Neural cell (in vitro differentiated cells): Measurements from ENCODE around the gene RIN1. TPM values are rescaled to one million over a fixed set of nuclear protein-coding genes. Genes with fewer than 3 reads are reported as not detected.
A peak's percentile ranks its signal among the peaks of the same experiment; 100 is the strongest.

Source experiments
- H2AFZ ChIP-seq: fragments of 200-600, 300-800 bp; sonication (generic), shearing (Covaris generic); 2 replicates; pipeline ENCODE4 v1.6.0; 2014; ENCODE audit warnings: low read depth, mild to moderate bottlenecking, antibody characterized with exemption, low read length, moderate library complexity
- H3F3A ChIP-seq: fragments of 200-600 bp; shearing (Covaris generic); 2 replicates; pipeline ENCODE4 v1.6.1; 2016; ENCODE audit warnings: mild to moderate bottlenecking, moderate library complexity, mixed read lengths, antibody characterized with exemption, low read length; ENCODE audit not compliant: insufficient read depth, poor library complexity, severe bottlenecking
- H3K27ac ChIP-seq: fragments of 200-600, 300-800 bp; sonication (generic), shearing (Covaris generic); 2 replicates; pipeline ENCODE4 v1.5.1; 2014; ENCODE audit warnings: mild to moderate bottlenecking, low read length, moderate library complexity
- H3K27me3 ChIP-seq: fragments of 300-800, 200-600 bp; sonication (generic), shearing (Covaris generic); 2 replicates; pipeline ENCODE4 v1.6.0; 2014; ENCODE audit warnings: mild to moderate bottlenecking, low read depth, low read length, moderate library complexity; ENCODE audit not compliant: insufficient read depth
- H3K36me3 ChIP-seq: fragments of 300-800, 200-600 bp; sonication (generic), shearing (Covaris generic); 2 replicates; pipeline ENCODE4 v1.5.1; 2014; ENCODE audit warnings: mild to moderate bottlenecking, antibody characterized with exemption, low read length, moderate library complexity; ENCODE audit not compliant: insufficient read depth
- H3K4me2 ChIP-seq: fragments of 300-800, 200-600 bp; sonication (generic), shearing (Covaris generic); 2 replicates; pipeline ENCODE4 v1.6.0; 2014; ENCODE audit warnings: mild to moderate bottlenecking, low read length
- H3K4me3 ChIP-seq: fragments of 300-800, 200-600 bp; sonication (generic), shearing (Covaris generic); 2 replicates; pipeline ENCODE4 v1.5.1; 2014; ENCODE audit warnings: mild to moderate bottlenecking, low read length, moderate library complexity
- H3K79me2 ChIP-seq: fragments of 200-600 bp; shearing (Covaris generic); replicated peaks from 2 replicates; pipeline ENCODE4 v1.6.0; 2014; ENCODE audit warnings: mild to moderate bottlenecking, low read length, moderate library complexity; ENCODE audit not compliant: insufficient read depth
- H3K9ac ChIP-seq: fragments of 300-800, 200-600 bp; sonication (generic), shearing (Covaris generic); 2 replicates; pipeline ENCODE4 v1.6.1; 2016; ENCODE audit warnings: mild to moderate bottlenecking, low read length, mixed read lengths
- H3K9me2 ChIP-seq: fragments of 200-600 bp; shearing (Covaris generic); 2 replicates; pipeline ENCODE4 v1.6.1; 2016; ENCODE audit warnings: mild to moderate bottlenecking, low read length, mixed read lengths; ENCODE audit not compliant: insufficient read depth
- H3K9me3 ChIP-seq: fragments of 200-600, 300-800 bp; sonication (generic), shearing (Covaris generic); 2 replicates; pipeline ENCODE4 v1.6.1; 2016; ENCODE audit warnings: mild to moderate bottlenecking, mixed run types, low read length, moderate library complexity, mixed read lengths
- H4K20me1 ChIP-seq: fragments of 200-600 bp; shearing (Covaris generic); 2 replicates; pipeline ENCODE4 v1.6.1; 2016; ENCODE audit warnings: mild to moderate bottlenecking, mixed run types; ENCODE audit not compliant: insufficient read depth
- EP300 ChIP-seq: fragments of 450-650 bp; conservative IDR thresholded peaks from 2 replicates; pipeline ENCODE4 v1.6.1; 2014; ENCODE audit warnings: antibody characterized with exemption, mild to moderate bottlenecking, moderate library complexity; ENCODE audit not compliant: poor library complexity, severe bottlenecking
- EZH2 ChIP-seq: fragments of 200-600, 300-800 bp; shearing (Covaris generic), sonication (generic); IDR thresholded peaks from 2 replicates; pipeline ENCODE4 v1.6.1; 2014; ENCODE audit warnings: antibody characterized with exemption, low read length, borderline replicate concordance, mild to moderate bottlenecking; ENCODE audit not compliant: insufficient read depth, poor library complexity, severe bottlenecking
- MXI1 ChIP-seq: fragments of 450-650 bp; conservative IDR thresholded peaks from 2 replicates; pipeline ENCODE4 v1.6.1; 2014; ENCODE audit warnings: antibody characterized with exemption, mild to moderate bottlenecking; ENCODE audit not compliant: poor library complexity, severe bottlenecking
- POLR2AphosphoS5 ChIP-seq: IDR thresholded peaks from 2 replicates; pipeline ENCODE4 v1.6.1; 2012
- RAD21 ChIP-seq: fragments of 450-650 bp; conservative IDR thresholded peaks from 2 replicates; pipeline ENCODE4 v1.6.1; 2014; ENCODE audit warnings: antibody characterized with exemption, mild to moderate bottlenecking, moderate library complexity
- SMC3 ChIP-seq: fragments of 450-650 bp; conservative IDR thresholded peaks from 2 replicates; pipeline ENCODE4 v1.6.1; 2014; ENCODE audit warnings: antibody characterized with exemption, mild to moderate bottlenecking, moderate library complexity; ENCODE audit not compliant: poor library complexity
- TAF1 ChIP-seq: IDR thresholded peaks from 2 replicates; pipeline ENCODE4 v1.6.1; 2012; ENCODE audit warnings: low read depth
- polyA plus RNA-seq: library from polyadenylated mRNA; depleted of rRNA; stranded (reverse); fragments of >200 nt; gene quantifications from 2 replicates; pipeline ENCODE4 v1.2.3, GENCODE V29; 2014
- TF ChIP-seq, protein P1 (sequence below): fragments of 450-650 bp; IDR thresholded peaks from 2 replicates; pipeline ENCODE4 v1.5.1; 2014; ENCODE audit warnings: antibody characterized with exemption, mild to moderate bottlenecking, moderate library complexity; ENCODE audit not compliant: poor library complexity, severe bottlenecking
- TF ChIP-seq, protein P2 (sequence below): IDR thresholded peaks from 2 replicates; pipeline ENCODE4 v1.6.1; 2012; ENCODE audit warnings: borderline replicate concordance

Gene RIN1
- polyA plus RNA-seq, 1 donor from 2014 or later, result 4.2 TPM

DNA sequence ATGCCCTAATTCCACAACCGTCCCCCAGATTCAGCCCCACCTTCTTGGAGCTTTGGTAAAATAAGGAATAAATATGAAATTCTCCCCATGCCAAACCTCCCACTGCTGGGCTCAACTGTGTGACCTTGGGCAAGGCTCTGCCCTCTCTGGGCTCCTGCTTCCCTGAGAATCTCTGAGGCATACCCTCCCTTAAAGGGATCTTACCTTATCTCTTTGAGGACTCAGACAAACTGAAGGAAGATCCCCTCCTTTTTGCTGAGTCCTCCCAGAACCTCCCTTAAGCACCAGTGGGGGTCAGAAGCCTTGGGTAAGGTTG, 22.1 kb downstream of the RIN1 start:
- Histone ChIP-seq H3K36me3 (no peaks in the 10 kb centered on the region), H3K27me3 (peaks cover 11% of the 10 kb centered on the region), H3K9me2 (no peaks in the 10 kb centered on the region), H4K20me1 (no peaks in the 10 kb centered on the region), H3K27ac (no peak overlapping the region), H2AFZ (no peak overlapping the region), H3K9ac (no peak overlapping the region), H3K79me2 (no peaks in the 10 kb centered on the region), H3K4me2 (no peak overlapping the region), H3K4me3 (no peak overlapping the region), H3F3A (no peaks in the 10 kb centered on the region), H3K9me3 (no peaks in the 10 kb centered on the region)
- TF ChIP-seq, protein P1, sequence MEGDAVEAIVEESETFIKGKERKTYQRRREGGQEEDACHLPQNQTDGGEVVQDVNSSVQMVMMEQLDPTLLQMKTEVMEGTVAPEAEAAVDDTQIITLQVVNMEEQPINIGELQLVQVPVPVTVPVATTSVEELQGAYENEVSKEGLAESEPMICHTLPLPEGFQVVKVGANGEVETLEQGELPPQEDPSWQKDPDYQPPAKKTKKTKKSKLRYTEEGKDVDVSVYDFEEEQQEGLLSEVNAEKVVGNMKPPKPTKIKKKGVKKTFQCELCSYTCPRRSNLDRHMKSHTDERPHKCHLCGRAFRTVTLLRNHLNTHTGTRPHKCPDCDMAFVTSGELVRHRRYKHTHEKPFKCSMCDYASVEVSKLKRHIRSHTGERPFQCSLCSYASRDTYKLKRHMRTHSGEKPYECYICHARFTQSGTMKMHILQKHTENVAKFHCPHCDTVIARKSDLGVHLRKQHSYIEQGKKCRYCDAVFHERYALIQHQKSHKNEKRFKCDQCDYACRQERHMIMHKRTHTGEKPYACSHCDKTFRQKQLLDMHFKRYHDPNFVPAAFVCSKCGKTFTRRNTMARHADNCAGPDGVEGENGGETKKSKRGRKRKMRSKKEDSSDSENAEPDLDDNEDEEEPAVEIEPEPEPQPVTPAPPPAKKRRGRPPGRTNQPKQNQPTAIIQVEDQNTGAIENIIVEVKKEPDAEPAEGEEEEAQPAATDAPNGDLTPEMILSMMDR, result no peak
- TF ChIP-seq SMC3, result no peak
- no peak for TF ChIP-seq EZH2
- no peak for TF ChIP-seq EP300

DNA sequence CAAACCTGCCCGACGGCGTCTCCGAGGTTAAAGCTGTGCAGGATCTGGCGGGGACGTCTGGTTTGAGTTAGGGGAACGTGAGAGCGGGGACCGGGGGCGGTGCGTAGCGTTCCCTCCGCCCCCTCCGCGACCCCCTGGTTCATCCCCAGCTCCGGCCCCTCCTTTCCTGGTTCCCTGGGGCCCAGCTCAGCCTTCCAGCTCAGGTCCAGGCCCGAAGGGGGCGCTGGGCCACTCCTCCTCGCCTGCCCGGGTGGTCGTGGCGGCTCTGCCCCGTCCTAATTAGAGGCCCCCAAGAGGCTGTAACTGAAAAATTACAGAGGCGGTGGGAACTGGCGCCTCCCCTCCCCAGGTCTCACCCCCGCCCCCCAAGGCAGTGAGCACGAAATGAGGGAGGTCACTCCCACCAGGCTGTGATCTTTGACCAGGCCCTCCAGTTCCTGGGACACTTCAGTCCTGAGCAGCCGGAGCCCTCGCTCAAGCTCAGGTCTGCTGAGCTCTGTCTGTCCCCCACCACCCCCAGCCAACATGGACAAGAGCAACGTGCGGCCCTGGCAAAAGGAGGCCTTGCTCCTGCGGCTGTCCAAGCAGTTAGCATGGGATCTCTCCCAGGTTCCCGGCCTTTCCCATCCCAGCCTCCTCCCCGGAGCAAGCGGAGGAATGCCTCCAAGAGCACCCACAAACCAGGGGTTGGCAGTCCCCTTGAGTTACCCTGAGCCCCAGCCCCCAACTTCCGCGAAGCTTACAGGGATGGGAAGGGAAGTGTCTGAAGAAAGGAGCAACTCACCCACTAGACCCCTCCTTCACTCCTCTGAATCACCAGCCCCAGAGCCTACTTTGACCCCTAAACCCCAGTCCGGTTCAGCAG, 22.7 kb downstream of the RIN1 start:
- H3K27me3 ChIP-seq, result peaks cover 11% of the 10 kb centered on the region
- H3K4me2 ChIP-seq, result peak overlapping the region; percentile 59
- TF ChIP-seq, protein P2, sequence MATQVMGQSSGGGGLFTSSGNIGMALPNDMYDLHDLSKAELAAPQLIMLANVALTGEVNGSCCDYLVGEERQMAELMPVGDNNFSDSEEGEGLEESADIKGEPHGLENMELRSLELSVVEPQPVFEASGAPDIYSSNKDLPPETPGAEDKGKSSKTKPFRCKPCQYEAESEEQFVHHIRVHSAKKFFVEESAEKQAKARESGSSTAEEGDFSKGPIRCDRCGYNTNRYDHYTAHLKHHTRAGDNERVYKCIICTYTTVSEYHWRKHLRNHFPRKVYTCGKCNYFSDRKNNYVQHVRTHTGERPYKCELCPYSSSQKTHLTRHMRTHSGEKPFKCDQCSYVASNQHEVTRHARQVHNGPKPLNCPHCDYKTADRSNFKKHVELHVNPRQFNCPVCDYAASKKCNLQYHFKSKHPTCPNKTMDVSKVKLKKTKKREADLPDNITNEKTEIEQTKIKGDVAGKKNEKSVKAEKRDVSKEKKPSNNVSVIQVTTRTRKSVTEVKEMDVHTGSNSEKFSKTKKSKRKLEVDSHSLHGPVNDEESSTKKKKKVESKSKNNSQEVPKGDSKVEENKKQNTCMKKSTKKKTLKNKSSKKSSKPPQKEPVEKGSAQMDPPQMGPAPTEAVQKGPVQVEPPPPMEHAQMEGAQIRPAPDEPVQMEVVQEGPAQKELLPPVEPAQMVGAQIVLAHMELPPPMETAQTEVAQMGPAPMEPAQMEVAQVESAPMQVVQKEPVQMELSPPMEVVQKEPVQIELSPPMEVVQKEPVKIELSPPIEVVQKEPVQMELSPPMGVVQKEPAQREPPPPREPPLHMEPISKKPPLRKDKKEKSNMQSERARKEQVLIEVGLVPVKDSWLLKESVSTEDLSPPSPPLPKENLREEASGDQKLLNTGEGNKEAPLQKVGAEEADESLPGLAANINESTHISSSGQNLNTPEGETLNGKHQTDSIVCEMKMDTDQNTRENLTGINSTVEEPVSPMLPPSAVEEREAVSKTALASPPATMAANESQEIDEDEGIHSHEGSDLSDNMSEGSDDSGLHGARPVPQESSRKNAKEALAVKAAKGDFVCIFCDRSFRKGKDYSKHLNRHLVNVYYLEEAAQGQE, result no peak
- TF ChIP-seq, protein P1, result no peak
- TF ChIP-seq SMC3 (no peak), POLR2AphosphoS5 (no peak), EP300 (no peak), EZH2 (no peak), RAD21 (no peak), TAF1 (no peak), MXI1 (no peak)
- H4K20me1 ChIP-seq, result no peaks in the 10 kb centered on the region
- no peaks in the 10 kb centered on the region for H3K9me2 ChIP-seq
- H3K9ac ChIP-seq, result peak overlapping the region; percentile 69
- H2AFZ ChIP-seq, result peak overlapping the region; percentile 60
- H3K36me3 ChIP-seq, result no peaks in the 10 kb centered on the region
- H3K4me3 ChIP-seq, result peak overlapping the region; percentile 70
- H3K9me3 ChIP-seq, result no peaks in the 10 kb centered on the region
- peak overlapping the region; percentile 49 for H3K27ac ChIP-seq
- no peaks in the 10 kb centered on the region for H3F3A ChIP-seq
- no peaks in the 10 kb centered on the region for H3K79me2 ChIP-seq
